GM11168 (cell line): ENCODE results near the gene PYGB.

Source experiments
- in situ Hi-C: fragments of 300-500 bp; cut with MboI; formaldehyde crosslinking; loops from one replicate; pipeline ENCODE4 v1.12.0; 2022; ENCODE audit warnings: low sequenced_read_pairs; ENCODE audit not compliant: unreplicated experiment

Gene PYGB

GRCh38 chr20:25247956-25248785 is at the start of gene PYGB:
TSS of gene PYGB (plus strand) at chr20:25248085. CDS start at chr20:25248179, 94 bp downstream.
- in situ Hi-C loops = no loop called here

- in situ Hi-C loops = loop anchor here (25.0 kb wide), 1 partner anchor 187 kb away; no protein-coding TSS in a partner anchor
These were observed 49.1 kb upstream of the PYGB start for GRCh38 chr20:25198663-25199383.

- in situ Hi-C loops = loop anchor here (25.0 kb wide), 1 partner anchor 187 kb away; no protein-coding TSS in a partner anchor
These were observed 48.2 kb upstream of the PYGB start for GRCh38 chr20:25199473-25200260.

GRCh38 chr20:25203089-25203488 is 44.8 kb upstream of the PYGB start:
- in situ Hi-C loops = no loop called here

- in situ Hi-C loops = no loop called here
These were observed 44.0 kb upstream of the PYGB start for GRCh38 chr20:25203871-25204320.

GRCh38 chr20:25204550-25205276 is 43.2 kb upstream of the PYGB start:
- in situ Hi-C loops = no loop called here

GRCh38 chr20:25205277-25206062 is 42.4 kb upstream of the PYGB start:
- in situ Hi-C loops = no loop called here

GRCh38 chr20:25206063-25206403 is 41.9 kb upstream of the PYGB start:
- in situ Hi-C loops = no loop called here

- in situ Hi-C loops = no loop called here
These were observed 41.3 kb upstream of the PYGB start for GRCh38 chr20:25206548-25206947.

GRCh38 chr20:25207149-25207959 is 40.5 kb upstream of the PYGB start:
- in situ Hi-C loops = no loop called here

GRCh38 chr20:25207960-25208534 is 39.8 kb upstream of the PYGB start:
- in situ Hi-C loops = no loop called here

- in situ Hi-C loops = no loop called here
These were observed 38.5 kb upstream of the PYGB start for GRCh38 chr20:25209400-25209799.

- in situ Hi-C loops = no loop called here
These were observed 38.0 kb upstream of the PYGB start for GRCh38 chr20:25209911-25210310.

- in situ Hi-C loops = no loop called here
These were observed 36.6 kb upstream of the PYGB start for GRCh38 chr20:25211273-25211672.

GRCh38 chr20:25212242-25212641 is 35.6 kb upstream of the PYGB start:
- in situ Hi-C loops = no loop called here

GRCh38 chr20:25213566-25214425 is 34.1 kb upstream of the PYGB start:
- in situ Hi-C loops = no loop called here

GRCh38 chr20:25214426-25214790 is 33.5 kb upstream of the PYGB start:
- in situ Hi-C loops = no loop called here
